Natural killer cell (primary cell): ENCODE data around the gene ACAP1. TPM values are rescaled to one million over a fixed set of nuclear protein-coding genes. Genes with fewer than 3 reads are reported as not detected.

Experiments used
- ATAC-seq, 3 donors: fragments of 150-1000 bp in 2 of 3; fragments of 200-7000 bp in 1 of 3; cut with Tn5 transposase; 1 replicate in 1 of 3; 2 replicates in 2 of 3; pipeline ENCODE4 v1.10.0; 2021; ENCODE audit warnings: mild to moderate bottlenecking in 2 of 3, moderate library complexity in 2 of 3
- DNase-seq, 2 donors: peaks; one replicate each; pipeline versions ENCODE4 v3.0.0 to v3.0.0-alpha.2; 2013 to 2021; ENCODE audit warnings: mixed read lengths in 1 of 2
- H3K27ac ChIP-seq: one replicate; pipeline ENCODE4 v1.5.1; 2013; ENCODE audit warnings: mild to moderate bottlenecking, low read length
- H3K27me3 ChIP-seq: one replicate; pipeline ENCODE4 v1.6.1; 2013; ENCODE audit warnings: low read length; ENCODE audit not compliant: control insufficient read depth, insufficient read depth
- H3K36me3 ChIP-seq: one replicate; pipeline ENCODE4 v1.6.1; 2013; ENCODE audit warnings: low read length; ENCODE audit not compliant: control insufficient read depth, insufficient read depth
- H3K4me1 ChIP-seq: one replicate; pipeline ENCODE4 v1.6.1; 2013; ENCODE audit warnings: low read length; ENCODE audit not compliant: control insufficient read depth, insufficient read depth
- H3K4me3 ChIP-seq: one replicate; pipeline ENCODE4 v1.5.1; 2013; ENCODE audit warnings: low read length
- H3K9me3 ChIP-seq: one replicate; pipeline ENCODE4 v1.6.1; 2013; ENCODE audit warnings: low read length; ENCODE audit not compliant: control insufficient read depth, insufficient read depth
- H3K27ac Mint-ChIP-seq, 2 donors: one replicate each; pipeline ENCODE4 v1.8.0; 2022; ENCODE audit warnings: mild to moderate bottlenecking in 2 of 2, mixed read lengths in 2 of 2, moderate library complexity in 1 of 2
- H3K27me3 Mint-ChIP-seq, 2 donors: one replicate each; pipeline ENCODE4 v1.8.0; 2022; ENCODE audit warnings: low read depth in 2 of 2, mixed read lengths in 2 of 2
- H3K36me3 Mint-ChIP-seq: one replicate; pipeline ENCODE4 v1.8.0; 2022; ENCODE audit warnings: mixed read lengths
- H3K4me1 Mint-ChIP-seq, 2 donors: one replicate each; pipeline ENCODE4 v1.8.0; 2022; ENCODE audit warnings: mixed read lengths in 2 of 2
- H3K4me3 Mint-ChIP-seq: one replicate; pipeline ENCODE4 v1.8.0; 2022; ENCODE audit warnings: mild to moderate bottlenecking, moderate library complexity, mixed read lengths
- H3K9me3 Mint-ChIP-seq, 2 donors: one replicate each; pipeline ENCODE4 v1.8.0; 2022; ENCODE audit warnings: mixed read lengths in 2 of 2
- WGBS: methylation state at CpG from one replicate; pipeline ENCODE4 v1.1.7; 2013; ENCODE audit warnings: missing lambda C conversion rate; ENCODE audit not compliant: insufficient coverage; 5-methylcytosine and 5-hydroxymethylcytosine counted together
- intact Hi-C: fragments of 100-400 bp; cut with micrococcal nuclease; formaldehyde crosslinking; loops from one replicate; pipeline ENCODE4 v1.14.2; 2022
- total RNA-seq, 4 donors: library from RNA; stranded (reverse); fragments of 120-200 nt in 1 of 4; gene quantifications; one replicate each; pipeline versions ENCODE4 v1.2.3 to v1.2.4, GENCODE V29; 2013 to 2022
- TF ChIP-seq, protein P1 (sequence below): fragments of 200-600 bp; IDR thresholded peaks from one replicate; pipeline ENCODE4 v1.8.0; 2022; ENCODE audit warnings: antibody characterized with exemption

Gene ACAP1
- total RNA-seq, 3 donors from 2014 or later (not counting 1 experiment from before 2014, with no cell fraction given): 526 to 590 (median 540) TPM

DNA sequence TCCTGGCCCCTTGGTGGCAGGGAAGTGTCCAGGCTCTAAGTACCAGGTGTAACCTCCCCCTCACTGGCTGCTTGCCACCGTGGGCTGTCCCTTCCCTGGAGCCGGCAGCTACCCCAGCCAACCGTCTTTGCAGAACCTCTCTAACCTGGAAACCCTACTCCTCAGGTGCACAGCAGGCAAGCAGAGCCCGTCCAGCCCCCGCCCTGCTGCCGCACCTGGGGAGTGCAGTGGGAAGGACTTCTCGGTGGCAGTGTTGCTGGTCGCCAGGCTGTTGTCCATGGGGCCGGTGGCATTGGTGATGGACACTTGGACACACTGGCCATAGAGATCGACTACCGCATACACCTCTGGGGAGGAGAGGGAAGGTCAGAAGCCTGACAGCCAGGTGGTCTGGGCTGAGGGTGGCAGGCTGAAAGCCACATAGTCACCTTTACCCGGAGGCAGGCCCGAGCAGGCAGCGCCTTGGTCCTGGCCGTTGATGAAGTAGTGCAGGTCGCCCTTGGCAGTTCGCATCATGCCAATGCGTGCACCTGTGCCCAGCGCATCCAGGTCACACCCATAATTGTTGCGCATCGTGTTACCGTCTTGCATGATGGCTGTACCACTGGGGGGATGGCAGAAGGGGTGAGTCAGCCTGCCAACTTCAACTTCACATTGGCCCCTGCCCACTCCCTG lies 13.7 kb upstream of the ACAP1 start:
- Mint-ChIP-seq H3K27ac (no peak overlapping the region), H3K4me1 (peaks cover 0 to 13% of the 10 kb centered on the region in 2 donors), H3K9me3 (no peaks in the 10 kb centered on the region), H3K27me3 (no peaks in the 10 kb centered on the region), H3K36me3 (no peaks in the 10 kb centered on the region), H3K4me3 (no peak overlapping the region)
- intact Hi-C loops: no loop called here
- Histone ChIP-seq H3K27me3 (no peaks in the 10 kb centered on the region), H3K4me1 (peaks cover 6% of the 10 kb centered on the region), H3K27ac (no peak overlapping the region), H3K36me3 (peaks cover 49% of the 10 kb centered on the region), H3K4me3 (no peak overlapping the region), H3K9me3 (no peaks in the 10 kb centered on the region)
- TF ChIP-seq, protein P1, sequence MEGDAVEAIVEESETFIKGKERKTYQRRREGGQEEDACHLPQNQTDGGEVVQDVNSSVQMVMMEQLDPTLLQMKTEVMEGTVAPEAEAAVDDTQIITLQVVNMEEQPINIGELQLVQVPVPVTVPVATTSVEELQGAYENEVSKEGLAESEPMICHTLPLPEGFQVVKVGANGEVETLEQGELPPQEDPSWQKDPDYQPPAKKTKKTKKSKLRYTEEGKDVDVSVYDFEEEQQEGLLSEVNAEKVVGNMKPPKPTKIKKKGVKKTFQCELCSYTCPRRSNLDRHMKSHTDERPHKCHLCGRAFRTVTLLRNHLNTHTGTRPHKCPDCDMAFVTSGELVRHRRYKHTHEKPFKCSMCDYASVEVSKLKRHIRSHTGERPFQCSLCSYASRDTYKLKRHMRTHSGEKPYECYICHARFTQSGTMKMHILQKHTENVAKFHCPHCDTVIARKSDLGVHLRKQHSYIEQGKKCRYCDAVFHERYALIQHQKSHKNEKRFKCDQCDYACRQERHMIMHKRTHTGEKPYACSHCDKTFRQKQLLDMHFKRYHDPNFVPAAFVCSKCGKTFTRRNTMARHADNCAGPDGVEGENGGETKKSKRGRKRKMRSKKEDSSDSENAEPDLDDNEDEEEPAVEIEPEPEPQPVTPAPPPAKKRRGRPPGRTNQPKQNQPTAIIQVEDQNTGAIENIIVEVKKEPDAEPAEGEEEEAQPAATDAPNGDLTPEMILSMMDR: no peak
- ATAC-seq (no peak), DNase-seq (no peak)
- WGBS: 97% methylated on average over 22 of the region's 22 CpGs

DNA sequence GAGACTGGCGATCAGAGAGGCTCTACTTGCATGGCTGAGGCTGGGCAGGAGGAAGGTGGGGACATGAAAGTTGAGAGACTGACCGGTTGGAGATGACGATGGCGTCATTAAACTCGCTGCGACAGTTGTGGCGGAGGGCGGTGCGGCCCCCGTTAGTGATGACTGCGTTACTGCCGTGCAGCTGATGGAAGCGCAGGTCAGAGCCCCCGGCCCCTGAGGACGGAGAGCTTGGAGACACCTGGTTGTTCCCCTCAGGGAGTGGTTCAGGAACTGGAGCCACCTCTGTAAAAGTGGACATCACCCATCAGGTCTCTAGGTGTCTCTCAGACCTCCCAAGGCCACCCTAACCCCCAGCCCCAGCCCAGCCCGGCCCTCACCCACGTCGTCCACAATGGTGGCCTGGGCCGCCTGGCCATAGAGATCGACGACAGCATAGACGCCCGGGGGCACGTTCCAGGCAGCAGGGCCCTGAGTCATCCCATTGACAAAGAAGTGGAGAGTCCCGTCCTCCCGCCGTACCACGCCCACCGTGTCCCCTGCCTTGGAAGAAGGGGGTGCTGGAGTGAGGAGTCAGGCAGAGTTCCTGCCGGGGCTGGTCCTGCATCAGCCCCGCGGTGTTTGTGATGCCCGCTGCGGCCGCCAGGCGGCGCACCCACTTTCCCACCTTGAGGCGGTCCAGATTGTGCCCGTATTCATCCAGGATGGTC lies 12.4 kb upstream of the ACAP1 start:
- Histone ChIP-seq H3K4me1 (peaks cover 14% of the 10 kb centered on the region), H3K36me3 (peaks cover 43% of the 10 kb centered on the region), H3K4me3 (no peak overlapping the region), H3K9me3 (no peaks in the 10 kb centered on the region), H3K27me3 (no peaks in the 10 kb centered on the region), H3K27ac (no peak overlapping the region)
- Mint-ChIP-seq H3K36me3 (no peaks in the 10 kb centered on the region), H3K4me1 (peaks cover 11 to 25% of the 10 kb centered on the region in 2 donors), H3K4me3 (no peak overlapping the region), H3K27me3 (no peaks in the 10 kb centered on the region), H3K9me3 (no peaks in the 10 kb centered on the region), H3K27ac (no peak overlapping the region)
- 70% methylated on average over 39 of the region's 39 CpGs for WGBS
- TF ChIP-seq, protein P1: peak; percentile 82
- intact Hi-C loops: no loop called here
- DNase-seq (peak; percentile 66 to 79), ATAC-seq (peak in 2 of 3 donors; percentile 53 to 54)

DNA sequence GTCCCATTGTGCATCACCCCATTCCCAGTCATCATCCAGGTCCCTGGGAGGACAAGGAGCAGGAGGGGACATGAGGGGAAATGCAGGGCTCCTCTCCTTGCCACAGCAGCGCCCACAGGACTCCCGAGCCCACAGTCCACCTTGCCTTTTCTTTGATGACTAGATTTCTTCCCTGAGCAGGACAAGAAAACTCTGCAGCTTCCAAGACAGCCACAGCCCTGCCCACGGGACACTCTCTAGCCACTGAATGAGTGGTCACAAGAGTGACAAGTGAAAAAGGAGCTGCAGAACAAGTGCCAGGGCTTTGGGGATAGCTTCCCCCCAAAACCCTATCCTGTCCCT lies 11.9 kb upstream of the ACAP1 start:
- H3K9me3 Mint-ChIP-seq: no peaks in the 10 kb centered on the region
- peaks cover 13 to 26% of the 10 kb centered on the region in 2 donors for H3K4me1 Mint-ChIP-seq
- H3K27me3 Mint-ChIP-seq: no peaks in the 10 kb centered on the region
- no peak overlapping the region for H3K4me3 Mint-ChIP-seq
- H3K36me3 Mint-ChIP-seq: no peaks in the 10 kb centered on the region
- Histone ChIP-seq H3K27me3 (no peaks in the 10 kb centered on the region), H3K4me3 (no peak overlapping the region), H3K4me1 (peaks cover 14% of the 10 kb centered on the region), H3K9me3 (no peaks in the 10 kb centered on the region), H3K36me3 (peaks cover 43% of the 10 kb centered on the region), H3K27ac (no peak overlapping the region)
- intact Hi-C loops: no loop called here
- WGBS: 85% methylated on average over 3 of the region's 3 CpGs
- no peak for ATAC-seq
- no peak overlapping the region for H3K27ac Mint-ChIP-seq
- TF ChIP-seq, protein P1: peak; percentile 32
- no peak for DNase-seq
